PC-3 (cell line): Measurements from ENCODE around the gene MYOF.

ENCODE experiments used
- EZH2 ChIP-seq: fragments of 300-600 bp; sonication (generic); IDR thresholded peaks from one replicate; pipeline ENCODE4 v1.6.1; 2017; ENCODE audit warnings: antibody characterized with exemption, mild to moderate bottlenecking, low read length; ENCODE audit not compliant: unreplicated experiment
- TF ChIP-seq, protein P1 (sequence below): fragments of 300-600 bp; sonication (generic); conservative IDR thresholded peaks from 2 replicates; pipeline ENCODE4 v1.5.1; 2017; ENCODE audit warnings: antibody characterized with exemption, low read depth, mild to moderate bottlenecking, low read length

- TF ChIP-seq, protein P1, sequence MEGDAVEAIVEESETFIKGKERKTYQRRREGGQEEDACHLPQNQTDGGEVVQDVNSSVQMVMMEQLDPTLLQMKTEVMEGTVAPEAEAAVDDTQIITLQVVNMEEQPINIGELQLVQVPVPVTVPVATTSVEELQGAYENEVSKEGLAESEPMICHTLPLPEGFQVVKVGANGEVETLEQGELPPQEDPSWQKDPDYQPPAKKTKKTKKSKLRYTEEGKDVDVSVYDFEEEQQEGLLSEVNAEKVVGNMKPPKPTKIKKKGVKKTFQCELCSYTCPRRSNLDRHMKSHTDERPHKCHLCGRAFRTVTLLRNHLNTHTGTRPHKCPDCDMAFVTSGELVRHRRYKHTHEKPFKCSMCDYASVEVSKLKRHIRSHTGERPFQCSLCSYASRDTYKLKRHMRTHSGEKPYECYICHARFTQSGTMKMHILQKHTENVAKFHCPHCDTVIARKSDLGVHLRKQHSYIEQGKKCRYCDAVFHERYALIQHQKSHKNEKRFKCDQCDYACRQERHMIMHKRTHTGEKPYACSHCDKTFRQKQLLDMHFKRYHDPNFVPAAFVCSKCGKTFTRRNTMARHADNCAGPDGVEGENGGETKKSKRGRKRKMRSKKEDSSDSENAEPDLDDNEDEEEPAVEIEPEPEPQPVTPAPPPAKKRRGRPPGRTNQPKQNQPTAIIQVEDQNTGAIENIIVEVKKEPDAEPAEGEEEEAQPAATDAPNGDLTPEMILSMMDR, result no peak
- TF ChIP-seq EZH2, result no peak
Observed at GRCh38 chr10:93337309-93337721, 144.8 kb downstream of the MYOF start.
